Fibroblast of mammary gland (primary cell): ENCODE measurements around the gene ATAD1.
"Not testable (repeated sequence)": the region's sequence is repeated elsewhere in the genome, so short reads cannot be mapped to it uniquely, and the experiment has no call there.

Source experiments
- DNase-seq: peaks from one replicate; pipeline ENCODE4 v3.0.0-alpha.2; 2010; ENCODE audit warnings: low read depth
- H3K4me3 ChIP-seq: 2 replicates; pipeline ENCODE4 v1.5.1; 2011; ENCODE audit warnings: low read depth, mild to moderate bottlenecking, low read length, moderate library complexity; ENCODE audit not compliant: control insufficient read depth
- TF ChIP-seq, protein P1 (sequence below): conservative IDR thresholded peaks from 2 replicates; pipeline ENCODE4 v1.5.1; 2011; ENCODE audit warnings: low read depth, low read length, inconsistent platforms; ENCODE audit not compliant: control insufficient read depth, insufficient read depth

The ATAD1 gene

DNA sequence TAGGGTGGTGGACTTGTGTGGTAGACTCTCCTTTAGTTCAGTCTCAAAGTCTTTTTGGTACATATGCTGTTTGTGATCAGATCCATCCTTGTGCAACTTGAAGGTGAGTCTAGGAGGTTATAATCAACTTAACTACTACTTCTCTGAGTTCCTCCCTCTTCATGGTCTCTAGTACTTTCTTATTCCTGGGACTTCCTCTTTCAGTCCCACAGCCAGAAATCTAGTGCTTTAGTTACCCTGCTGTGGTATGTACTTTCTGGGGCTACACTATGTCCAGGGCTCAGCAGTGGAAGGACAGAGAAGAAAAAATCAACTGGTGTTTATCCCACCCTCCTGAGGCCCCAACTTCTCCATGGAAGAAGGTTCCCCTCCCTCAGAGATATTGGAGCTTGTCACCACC lies 19.4 kb upstream of the ATAD1 start:
- H3K4me3 ChIP-seq, result no peak overlapping the region
- TF ChIP-seq, protein P1, sequence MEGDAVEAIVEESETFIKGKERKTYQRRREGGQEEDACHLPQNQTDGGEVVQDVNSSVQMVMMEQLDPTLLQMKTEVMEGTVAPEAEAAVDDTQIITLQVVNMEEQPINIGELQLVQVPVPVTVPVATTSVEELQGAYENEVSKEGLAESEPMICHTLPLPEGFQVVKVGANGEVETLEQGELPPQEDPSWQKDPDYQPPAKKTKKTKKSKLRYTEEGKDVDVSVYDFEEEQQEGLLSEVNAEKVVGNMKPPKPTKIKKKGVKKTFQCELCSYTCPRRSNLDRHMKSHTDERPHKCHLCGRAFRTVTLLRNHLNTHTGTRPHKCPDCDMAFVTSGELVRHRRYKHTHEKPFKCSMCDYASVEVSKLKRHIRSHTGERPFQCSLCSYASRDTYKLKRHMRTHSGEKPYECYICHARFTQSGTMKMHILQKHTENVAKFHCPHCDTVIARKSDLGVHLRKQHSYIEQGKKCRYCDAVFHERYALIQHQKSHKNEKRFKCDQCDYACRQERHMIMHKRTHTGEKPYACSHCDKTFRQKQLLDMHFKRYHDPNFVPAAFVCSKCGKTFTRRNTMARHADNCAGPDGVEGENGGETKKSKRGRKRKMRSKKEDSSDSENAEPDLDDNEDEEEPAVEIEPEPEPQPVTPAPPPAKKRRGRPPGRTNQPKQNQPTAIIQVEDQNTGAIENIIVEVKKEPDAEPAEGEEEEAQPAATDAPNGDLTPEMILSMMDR, result no peak
- DNase-seq, result no peak

GRCh38 chr10:87836098-87836497 lies 18.1 kb upstream of the ATAD1 start:
- no peak overlapping the region for H3K4me3 ChIP-seq
- TF ChIP-seq, protein P1, result no peak
- no peak for DNase-seq

DNA sequence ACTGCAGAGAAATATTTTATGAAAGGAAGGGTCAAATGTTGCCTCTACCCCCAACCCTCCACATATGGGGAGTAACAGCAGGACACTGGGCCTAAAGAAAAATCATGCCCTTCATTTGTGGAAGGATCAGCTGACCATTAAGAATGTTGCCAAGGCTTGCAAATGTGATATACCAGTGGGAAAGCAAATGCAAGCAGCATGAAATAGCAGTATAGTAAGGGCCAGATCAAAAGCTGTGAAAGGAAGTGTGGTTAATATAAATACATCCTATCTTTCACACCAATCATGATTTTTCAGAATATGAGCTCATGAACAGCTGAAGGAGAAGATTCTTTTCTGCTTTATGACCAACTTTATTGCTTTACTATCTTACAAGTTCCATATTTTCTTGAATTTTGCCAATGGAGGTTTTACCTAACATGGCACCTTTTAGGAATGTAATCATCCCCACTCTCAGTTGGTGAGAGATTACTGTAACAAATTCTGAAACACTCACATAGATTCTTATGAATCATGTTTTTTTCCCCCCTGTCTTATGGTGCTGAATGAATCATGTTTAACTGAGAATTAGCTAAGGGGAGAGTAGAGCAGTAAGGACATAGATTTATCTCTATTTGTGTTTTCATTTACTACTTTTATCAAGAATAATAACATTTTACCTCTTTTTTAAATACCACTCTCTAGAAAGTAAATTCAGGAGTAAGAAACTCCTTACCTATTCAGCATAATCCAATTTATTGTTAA lies 12.1 kb upstream of the ATAD1 start:
- TF ChIP-seq, protein P1, result no peak
- no peak for DNase-seq
- H3K4me3 ChIP-seq, result no peak overlapping the region

DNA sequence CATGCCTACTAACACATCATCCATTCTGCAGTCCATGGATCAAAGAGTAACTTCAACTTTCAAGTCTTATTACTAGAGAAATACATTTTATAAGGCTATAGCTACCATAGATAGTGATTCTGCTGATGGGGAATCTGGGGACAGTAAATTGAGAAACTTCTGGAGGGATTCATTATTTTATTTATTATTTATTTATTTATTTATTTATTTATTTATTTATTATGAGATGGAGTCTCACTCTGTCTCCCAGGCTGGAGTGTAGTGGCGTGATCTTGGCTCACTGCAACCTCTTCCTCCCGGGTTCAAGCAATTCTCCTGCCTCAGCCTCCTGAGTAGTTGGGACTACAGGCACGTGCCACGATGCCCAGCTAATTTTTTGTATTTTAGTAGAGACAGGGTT lies 11.0 kb upstream of the ATAD1 start:
- DNase-seq, result not testable (repeated sequence)

GRCh38 chr10:87827681-87828080 lies 9.7 kb upstream of the ATAD1 start:
- TF ChIP-seq, protein P1, result no peak
- no peak for DNase-seq
- no peak overlapping the region for H3K4me3 ChIP-seq

More for the DNA sequence above, 11.0 kb upstream of the ATAD1 start:
- H3K4me3 ChIP-seq, result not testable (repeated sequence)

- DNase-seq, result no peak
- H3K4me3 ChIP-seq, result no peak overlapping the region
- TF ChIP-seq, protein P1, result no peak
Observed at GRCh38 chr10:87826653-87827052, 8.6 kb upstream of the ATAD1 start.

GRCh38 chr10:87819289-87819585 lies 1.2 kb upstream of the ATAD1 start:
- no peak overlapping the region for H3K4me3 ChIP-seq
- no peak for DNase-seq
- TF ChIP-seq, protein P1, result no peak
